Left cardiac atrium (tissue), 4 donors: ENCODE results near the gene COBLL1. TPM values are rescaled to one million over a fixed set of nuclear protein-coding genes. Genes with fewer than 3 reads are reported as not detected.
"Not testable (repeated sequence)": the region's sequence is repeated elsewhere in the genome, so short reads cannot be mapped to it uniquely, and the experiment has no call there.

Experiments used
- ATAC-seq, 2 donors: fragments of 200-7000 bp; cut with Tn5 transposase; one replicate each; pipeline ENCODE4 v1.9.1; 2020; ENCODE audit warnings: mild to moderate bottlenecking in 2 of 2, moderate library complexity in 2 of 2
- DNase-seq: peaks from one replicate; pipeline ENCODE4 v3.0.0-alpha.2; 2020
- intact Hi-C, 2 donors: fragments of 100-400 bp; cut with DNase I; formaldehyde crosslinking; loops; one replicate each; pipeline versions ENCODE4 v1.14.1 to v1.15.1; 2022 to 2023
- total RNA-seq, 2 donors: library from RNA; stranded (reverse); fragmentation: NEBNext Ultra II Directional; extraction: Animal tissue kit (Norgen Biotek cat#: 25700); gene quantifications; one replicate each; pipeline ENCODE4 v1.2.1, GENCODE V29; 2021
- donor health status: DM: no; HTN: yes; CAD: no.
- donor health status: DM: no; HTN: yes; CAD: no; lungs with severe emphysema.
- donor health status: DM: yes; HTN: yes; CAD: no.
- donor health status: Dilated cardiomyopathy.

The COBLL1 gene
- total RNA-seq, 2 donors from 2014 or later = 13.9 to 18.0 TPM

- ATAC-seq (no peak), DNase-seq (no peak)
- intact Hi-C loops = loop anchor here in 1 of 2 donors (10.0 kb wide), 1 partner anchor 63 kb away; no protein-coding TSS in a partner anchor
These were observed 69.7 kb downstream of the COBLL1 start for GRCh38 chr2:164771897-164772296.

GRCh38 chr2:164770421-164770916 lies 71.2 kb downstream of the COBLL1 start:
- no peak for DNase-seq
- intact Hi-C loops = loop anchor here in 1 of 2 donors (10.0 kb wide), 1 partner anchor 64 kb away; no protein-coding TSS in a partner anchor
- no peak for ATAC-seq

GRCh38 chr2:164766954-164767320 lies 74.7 kb downstream of the COBLL1 start:
- ATAC-seq (no peak), DNase-seq (no peak)
- intact Hi-C loops = no loop called here

- no peak for ATAC-seq
- intact Hi-C loops = no loop called here
- DNase-seq = no peak
These were observed 75.2 kb downstream of the COBLL1 start for GRCh38 chr2:164766216-164766953.

GRCh38 chr2:164764996-164765395 lies 76.6 kb downstream of the COBLL1 start:
- no peak for ATAC-seq
- DNase-seq = no peak
- intact Hi-C loops = no loop called here

- intact Hi-C loops = no loop called here
- no peak for ATAC-seq
These were observed 77.1 kb downstream of the COBLL1 start for GRCh38 chr2:164764474-164764873.

GRCh38 chr2:164763431-164763830 lies 78.2 kb downstream of the COBLL1 start:
- ATAC-seq (no peak), DNase-seq (no peak)
- intact Hi-C loops = no loop called here

More at GRCh38 chr2:164764474-164764873, 77.1 kb downstream of the COBLL1 start:
- no peak for DNase-seq

- ATAC-seq (no peak), DNase-seq (no peak)
- intact Hi-C loops = no loop called here
These were observed 79.7 kb downstream of the COBLL1 start for GRCh38 chr2:164761737-164762460.

- DNase-seq, intact Hi-C loops: not testable (repeated sequence)
- ATAC-seq = peak in 1 of 2 donors; percentile 35
These were observed 80.4 kb downstream of the COBLL1 start for GRCh38 chr2:164761201-164761600.

- ATAC-seq (no peak), DNase-seq (no peak)
- intact Hi-C loops = no loop called here
These were observed 81.4 kb downstream of the COBLL1 start for GRCh38 chr2:164760179-164760578.

- intact Hi-C loops = no loop called here
- ATAC-seq = no peak
- no peak for DNase-seq
These were observed 83.5 kb downstream of the COBLL1 start for GRCh38 chr2:164757934-164758695.

- no peak for ATAC-seq
- DNase-seq = no peak
- intact Hi-C loops = no loop called here
These were observed 84.8 kb downstream of the COBLL1 start for GRCh38 chr2:164756773-164757172.

GRCh38 chr2:164755952-164756351 lies 85.7 kb downstream of the COBLL1 start:
- no peak for ATAC-seq
- intact Hi-C loops = no loop called here

GRCh38 chr2:164754157-164755093 lies 87.2 kb downstream of the COBLL1 start:
- DNase-seq (no peak), ATAC-seq (no peak)
- intact Hi-C loops = no loop called here

More at GRCh38 chr2:164755952-164756351, 85.7 kb downstream of the COBLL1 start:
- DNase-seq = no peak

GRCh38 chr2:164752956-164753355 lies 88.7 kb downstream of the COBLL1 start:
- ATAC-seq (no peak), DNase-seq (no peak)
- intact Hi-C loops = no loop called here

GRCh38 chr2:164747783-164748433 lies 93.7 kb downstream of the COBLL1 start:
- intact Hi-C loops = no loop called here
- DNase-seq (no peak), ATAC-seq (no peak)

- intact Hi-C loops = no loop called here
- DNase-seq (no peak), ATAC-seq (no peak)
These were observed 94.5 kb downstream of the COBLL1 start for GRCh38 chr2:164747140-164747539.

- DNase-seq (no peak), ATAC-seq (no peak)
- intact Hi-C loops = no loop called here
These were observed 94.9 kb downstream of the COBLL1 start for GRCh38 chr2:164746713-164747112.
